SK-N-SH (cell line): ENCODE data around the gene ACSBG1. TPM values are rescaled to one million over a fixed set of nuclear protein-coding genes. Genes with fewer than 3 reads are reported as not detected.

Experiments
- CTCF ChIA-PET: fragments of 300-600, 350-600 bp; formaldehyde crosslinking; extraction: SDS; loops from one replicate; lab custom pipeline; 2021; lab: Yijun Ruan, JAX
- POLR2A ChIA-PET: fragments of 350-600 bp; sonication (Branson Sonifier 250); formaldehyde crosslinking; extraction: SDS; loops from one replicate; lab custom pipeline; 2020; ENCODE audit warnings: antibody characterized with exemption, inconsistent platforms; lab: Yijun Ruan, JAX
- DNase-seq: peaks from one replicate; pipeline ENCODE4 v3.0.0; 2012
- H2AFZ ChIP-seq: fragments of 200-600 bp; sonication (generic); 2 replicates; pipeline ENCODE4 v1.8.1; 2016; ENCODE audit warnings: antibody characterized with exemption, mild to moderate bottlenecking, low read depth
- H3F3A ChIP-seq: fragments of 200-600 bp; sonication (generic); replicated peaks from 2 replicates; pipeline ENCODE3; 2016; ENCODE audit warnings: antibody characterized with exemption, mild to moderate bottlenecking; ENCODE audit not compliant: insufficient read depth
- H3K27ac ChIP-seq, 2 experiments: fragments of 200-500 bp in 1 of 2; fragments of 200-600 bp in 1 of 2; sonication (Bioruptor generic) in 1 of 2; sonication (generic), shearing (Covaris generic) in 1 of 2; 2 replicates each; pipeline versions ENCODE4 v1.5.1 to v1.6.1; 2014 to 2016; ENCODE audit warnings: low read depth in 2 of 2, inconsistent platforms in 1 of 2, low read length in 1 of 2, mild to moderate bottlenecking in 1 of 2, mixed read lengths in 1 of 2
- H3K27me3 ChIP-seq: fragments of 200-600 bp; sonication (generic), shearing (Covaris generic); 2 replicates; pipeline ENCODE4 v1.6.1; 2016; ENCODE audit warnings: mixed run types; ENCODE audit not compliant: insufficient read depth
- H3K36me3 ChIP-seq, 2 experiments: fragments of 200-500 bp in 1 of 2; fragments of 200-600 bp in 1 of 2; sonication (Bioruptor generic) in 1 of 2; sonication (generic) in 1 of 2; replicated peaks in 1 of 2; 2 replicates each; pipeline versions ENCODE3 to v1.5.1; 2014 to 2016; ENCODE audit warnings: low read length in 1 of 2, mild to moderate bottlenecking in 1 of 2; ENCODE audit not compliant: insufficient read depth in 2 of 2, control insufficient read depth in 1 of 2
- H3K4me1 ChIP-seq, 2 experiments: fragments of 200-500 bp in 1 of 2; fragments of 200-600 bp in 1 of 2; sonication (Bioruptor generic) in 1 of 2; sonication (generic), shearing (Covaris generic) in 1 of 2; 2 replicates each; pipeline versions ENCODE4 v1.5.1 to v1.6.1; 2014 to 2016; ENCODE audit warnings: low read depth in 1 of 2, low read length in 1 of 2, mixed run types in 1 of 2; ENCODE audit not compliant: insufficient read depth in 2 of 2, control insufficient read depth in 1 of 2
- H3K4me2 ChIP-seq: fragments of 200-600 bp; sonication (generic), shearing (Covaris generic); 2 replicates; pipeline ENCODE4 v1.6.1; 2017; ENCODE audit warnings: mixed run types
- H3K4me3 ChIP-seq, 2 experiments: fragments of 200-500 bp in 1 of 2; fragments of 200-600 bp in 1 of 2; sonication (Bioruptor generic) in 1 of 2; sonication (generic), shearing (Covaris generic) in 1 of 2; 2 replicates each; pipeline versions ENCODE4 v1.5.1 to v1.8.1; 2014 to 2016; ENCODE audit warnings: low read depth in 2 of 2, inconsistent platforms in 1 of 2, low read length in 1 of 2, mild to moderate bottlenecking in 1 of 2, mixed read lengths in 1 of 2, moderate library complexity in 1 of 2
- H3K79me2 ChIP-seq: fragments of 200-600 bp; sonication (generic); 2 replicates; pipeline ENCODE4 v1.8.1; 2017; ENCODE audit warnings: mild to moderate bottlenecking; ENCODE audit not compliant: insufficient read depth
- H3K9ac ChIP-seq: fragments of 200-600 bp; sonication (generic); 2 replicates; pipeline ENCODE4 v1.6.1; 2017; ENCODE audit warnings: mixed run types
- H3K9me2 ChIP-seq: fragments of 200-600 bp; sonication (generic); 2 replicates; pipeline ENCODE4 v1.6.1; 2017; ENCODE audit warnings: mixed run types
- H3K9me3 ChIP-seq: fragments of 200-600 bp; sonication (generic); 2 replicates; pipeline ENCODE4 v1.6.1; 2017; ENCODE audit warnings: mixed run types, mild to moderate bottlenecking, moderate library complexity
- H4K20me1 ChIP-seq: fragments of 200-600 bp; sonication (generic); 2 replicates; pipeline ENCODE4 v1.6.1; 2017; ENCODE audit warnings: mild to moderate bottlenecking, mixed run types; ENCODE audit not compliant: insufficient read depth
- EP300 ChIP-seq, 2 experiments: IDR thresholded peaks; 2 replicates each; pipeline versions ENCODE4 v1.4.0 to v1.6.1; 2012; ENCODE audit warnings: borderline replicate concordance in 1 of 2, low read depth in 1 of 2, low read length in 1 of 2
- EZH2phosphoT487 ChIP-seq: fragments of 200-600 bp; sonication (generic); IDR thresholded peaks from 2 replicates; pipeline ENCODE4 v1.6.1; 2017; ENCODE audit warnings: low read depth, mixed run types, mild to moderate bottlenecking, antibody characterized with exemption, moderate library complexity, borderline replicate concordance
- FOXJ3 ChIP-seq: sonication (generic); formaldehyde crosslinking; IDR thresholded peaks from 2 replicates; pipeline ENCODE4 v1.5.1; 2020; ENCODE audit warnings: mild to moderate bottlenecking, missing genetic modification reagents
- FOXM1 ChIP-seq: IDR thresholded peaks from 2 replicates; pipeline ENCODE4 v1.4.0; 2012; ENCODE audit warnings: low read depth, mild to moderate bottlenecking
- JUND ChIP-seq: IDR thresholded peaks from 2 replicates; pipeline ENCODE4 v1.4.0; 2012
- MAX ChIP-seq: IDR thresholded peaks from 2 replicates; pipeline ENCODE4 v1.4.0; 2012; ENCODE audit warnings: low read depth
- MXI1 ChIP-seq: IDR thresholded peaks from 2 replicates; pipeline ENCODE4 v1.6.1; 2012; ENCODE audit warnings: mild to moderate bottlenecking, low read depth, low read length, improper control_type of control experiment
- PBX3 ChIP-seq: IDR thresholded peaks from 2 replicates; pipeline ENCODE4; 2012
- RFX5 ChIP-seq: IDR thresholded peaks from 2 replicates; pipeline ENCODE4 v1.6.1; 2012; ENCODE audit warnings: mild to moderate bottlenecking, improper control_type of control experiment, low read length
- RXRA ChIP-seq: IDR thresholded peaks from 2 replicates; pipeline ENCODE4 v1.4.0; 2012; ENCODE audit warnings: low read depth, mild to moderate bottlenecking, borderline replicate concordance
- SIN3A ChIP-seq: IDR thresholded peaks from 2 replicates; pipeline ENCODE4 v1.6.1; 2012; ENCODE audit warnings: low read depth, mild to moderate bottlenecking, low read length, moderate library complexity, borderline replicate concordance
- SMC3 ChIP-seq: IDR thresholded peaks from 2 replicates; pipeline ENCODE4 v1.6.1; 2012; ENCODE audit warnings: low read depth, low read length, improper control_type of control experiment
- TAF1 ChIP-seq: IDR thresholded peaks from 2 replicates; pipeline ENCODE4 v1.6.1; 2012; ENCODE audit warnings: low read depth, mild to moderate bottlenecking, low read length, moderate library complexity, borderline replicate concordance
- TCF12 ChIP-seq: IDR thresholded peaks from 2 replicates; pipeline ENCODE4 v1.4.0; 2012
- USF2 ChIP-seq: fragments of 150-350 bp; IDR thresholded peaks from 2 replicates; pipeline ENCODE4 v1.6.1; 2017; ENCODE audit warnings: antibody characterized with exemption, low read length, low read depth, borderline replicate concordance
- ZBTB33 ChIP-seq: IDR thresholded peaks from 2 replicates; pipeline ENCODE4 v1.4.0; 2012; ENCODE audit warnings: low read depth, borderline replicate concordance
- WGBS: methylation state at CpG from one replicate; pipeline ENCODE4 v1.1.6; 2017; ENCODE audit warnings: low lambda C conversion rate; 5-methylcytosine and 5-hydroxymethylcytosine counted together
- polyA plus RNA-seq, 3 experiments: library from polyadenylated mRNA; depleted of rRNA; stranded (reverse); fragments of >200 nt; gene quantifications; 2 replicates each; pipeline ENCODE4 v1.2.3, GENCODE V29; 2012

The ACSBG1 gene
- polyA plus RNA-seq, 1 of the 3 experiments (the other 2 are of a cell fraction) = under 0.01 TPM

GRCh38 chr15:78222745-78223395 lies 11.5 kb downstream of the ACSBG1 start:
- no peak overlapping the region for H2AFZ ChIP-seq
- H3F3A ChIP-seq = peaks cover 7% of the 10 kb centered on the region
- peaks cover 0 to 6% of the 10 kb centered on the region in 2 experiments; a peak in 1 of 4 replicates for H3K4me1 ChIP-seq
- no peak for DNase-seq
- no peak overlapping the region for H3K4me2 ChIP-seq
- H3K79me2 ChIP-seq = no peaks in the 10 kb centered on the region
- POLR2A ChIA-PET = no interaction called here
- CTCF ChIA-PET = interaction anchor here (0.9 to 2.3 kb wide), 4 partner anchors 11 to 115 kb away, joined by 4 to 7 read pairs (median 4); no protein-coding TSS in a partner anchor
- WGBS = 91% methylated on average over 5 of the region's 5 CpGs
- no peak overlapping the region for H3K27ac ChIP-seq
- H3K9ac ChIP-seq = no peak overlapping the region
- H3K27me3 ChIP-seq = no peaks in the 10 kb centered on the region
- H3K9me3 ChIP-seq = no peaks in the 10 kb centered on the region
- no peak overlapping the region for H3K4me3 ChIP-seq
- no peaks in the 10 kb centered on the region for H3K9me2 ChIP-seq
- H3K36me3 ChIP-seq = no peaks in the 10 kb centered on the region
- H4K20me1 ChIP-seq = no peaks in the 10 kb centered on the region
- no peak for TF ChIP-seq JUND
- TF ChIP-seq TCF12 = no peak
- TF ChIP-seq EP300 (IDR thresholded peaks at IDR 0.05; ENCODE audit: borderline replicate concordance in 1 of 2, low read depth in 1 of 2, low read length in 1 of 2) = no peak
- TF ChIP-seq MXI1 = no peak
- TF ChIP-seq EZH2phosphoT487 = no peak
- no peak for TF ChIP-seq RFX5
- TF ChIP-seq USF2 = no peak
- TF ChIP-seq FOXJ3 = no peak
- TF ChIP-seq ZBTB33 = no peak
- TF ChIP-seq TAF1 = no peak
- no peak for TF ChIP-seq MAX
- no peak for TF ChIP-seq FOXM1
- no peak for TF ChIP-seq RXRA
- no peak for TF ChIP-seq PBX3
- TF ChIP-seq SMC3 = no peak
- TF ChIP-seq SIN3A = no peak
- TF ChIP-seq, all 33 proteins: peak for 0
